Esophagus muscularis mucosa (tissue), 4 donors: ENCODE measurements around the gene BTBD9. TPM values are rescaled to one million over a fixed set of nuclear protein-coding genes. Genes with fewer than 3 reads are reported as not detected.

Experiments
- DNase-seq: peaks from one replicate; pipeline ENCODE4 v3.0.0-alpha.2; 2017; ENCODE audit errors: extremely low spot score
- H3K27ac ChIP-seq, 4 donors: fragments of 200-600 bp; sonication (generic); replicated peaks in 1 of 4; 1 replicate in 3 of 4; 2 replicates in 1 of 4; pipeline ENCODE4 v1.5.1; 2016 to 2019; ENCODE audit warnings: mild to moderate bottlenecking in 1 of 4
- H3K27me3 ChIP-seq, 4 donors: fragments of 200-600 bp; sonication (generic); one replicate each; pipeline versions ENCODE4 v1.5.1 to v1.6.0; 2016 to 2019
- H3K36me3 ChIP-seq, 4 donors: fragments of 200-600 bp; sonication (generic); one replicate each; pipeline ENCODE4 v1.5.1; 2016 to 2019
- H3K4me1 ChIP-seq, 4 donors: fragments of 200-600 bp; sonication (generic); one replicate each; pipeline ENCODE4 v1.5.1; 2016 to 2019
- H3K4me3 ChIP-seq, 4 donors: fragments of 200-600 bp; sonication (generic); 1 replicate in 2 of 4; 2 replicates in 2 of 4; pipeline ENCODE4 v1.5.1; 2016 to 2019; ENCODE audit warnings: mild to moderate bottlenecking in 4 of 4, moderate library complexity in 1 of 4
- H3K9me3 ChIP-seq, 4 donors: fragments of 200-600 bp; sonication (generic); 1 replicate in 3 of 4; 2 replicates in 1 of 4; pipeline ENCODE4 v1.5.1; 2016 to 2019
- CTCF ChIP-seq, 3 experiments: fragments of 200-600 bp in 2 of 3; fragments of 450-650 bp in 1 of 3; sonication (generic) in 2 of 3; IDR thresholded peaks; one replicate each; pipeline ENCODE4 v1.5.1; 2017 to 2019; ENCODE audit warnings: antibody characterized with exemption in 3 of 3, mild to moderate bottlenecking in 2 of 3, moderate library complexity in 1 of 3
- EP300 ChIP-seq: sonication (generic); formaldehyde crosslinking; IDR thresholded peaks from one replicate; pipeline ENCODE4 v1.6.1; 2017; ENCODE audit warnings: antibody characterized with exemption
- POLR2A ChIP-seq: fragments of 450-650 bp; IDR thresholded peaks from one replicate; pipeline ENCODE4 v1.6.1; 2017; ENCODE audit warnings: antibody characterized with exemption, moderate library complexity, mild to moderate bottlenecking, low read depth
- POLR2AphosphoS5 ChIP-seq, 2 donors: sonication (generic); formaldehyde crosslinking; IDR thresholded peaks; one replicate each; pipeline ENCODE4 v1.6.1; 2017; ENCODE audit warnings: antibody characterized with exemption in 2 of 2
- WGBS: methylation state at CpG from one replicate; pipeline ENCODE4 v1.1.5; 2018; 5-methylcytosine and 5-hydroxymethylcytosine counted together
- intact Hi-C: fragments of 100-400 bp; cut with DNase I; formaldehyde crosslinking; loops from one replicate; pipeline ENCODE4 v1.15.1; 2023
- total RNA-seq, 4 donors: library from RNA; depleted of rRNA; stranded (reverse); fragments of >200 nt; gene quantifications; one replicate each; pipeline versions ENCODE4 v1.1.0 to v1.2.1, GENCODE V29; 2016

BTBD9 gene
- total RNA-seq, 4 donors from 2014 or later, result 9.4 to 14.1 (median 11.2) TPM

GRCh38 chr6:38417521-38417920 lies 222.2 kb downstream of the BTBD9 start:
- Histone ChIP-seq H3K36me3 (no peaks in the 10 kb centered on the region), H3K4me1 (no peaks in the 10 kb centered on the region), H3K27ac (no peak overlapping the region), H3K9me3 (no peaks in the 10 kb centered on the region), H3K4me3 (no peak overlapping the region), H3K27me3 (no peaks in the 10 kb centered on the region)
- 97% methylated on average over 6 of the region's 6 CpGs for WGBS
- DNase-seq, result no peak
- intact Hi-C loops, result no loop called here
- TF ChIP-seq POLR2AphosphoS5 (IDR thresholded peaks at IDR 0.05) (no peak), CTCF (IDR thresholded peaks at IDR 0.05) (no peak), POLR2A (no peak), EP300 (no peak)

GRCh38 chr6:38415231-38416005 lies 224.3 kb downstream of the BTBD9 start:
- Histone ChIP-seq H3K36me3 (no peaks in the 10 kb centered on the region), H3K4me3 (no peak overlapping the region), H3K9me3 (no peaks in the 10 kb centered on the region), H3K27ac (no peak overlapping the region), H3K4me1 (no peaks in the 10 kb centered on the region), H3K27me3 (no peaks in the 10 kb centered on the region)
- no peak for TF ChIP-seq POLR2A
- no peak for DNase-seq
- intact Hi-C loops, result no loop called here
- 79% methylated on average over 5 of the region's 5 CpGs for WGBS

GRCh38 chr6:38413102-38413800 lies 226.5 kb downstream of the BTBD9 start:
- DNase-seq, result no peak
- Histone ChIP-seq H3K36me3 (no peaks in the 10 kb centered on the region), H3K27ac (no peak overlapping the region), H3K27me3 (no peaks in the 10 kb centered on the region), H3K4me3 (no peak overlapping the region), H3K9me3 (no peaks in the 10 kb centered on the region), H3K4me1 (no peaks in the 10 kb centered on the region)
- intact Hi-C loops, result no loop called here
- no peak for TF ChIP-seq POLR2AphosphoS5 (IDR thresholded peaks at IDR 0.05)
- TF ChIP-seq CTCF (IDR thresholded peaks at IDR 0.05), result no peak
- WGBS, result 82% methylated on average over 4 of the region's 4 CpGs

- DNase-seq, result no peak
- 77% methylated on average over 3 of the region's 3 CpGs for WGBS
- intact Hi-C loops, result no loop called here
- H3K4me1 ChIP-seq, result peaks cover 13 to 16% (median 13%) of the 10 kb centered on the region in 4 donors
- no peaks in the 10 kb centered on the region for H3K9me3 ChIP-seq
- H3K27me3 ChIP-seq, result no peaks in the 10 kb centered on the region
- H3K4me3 ChIP-seq, result no peak overlapping the region
- H3K27ac ChIP-seq, result no peak overlapping the region
- no peak for TF ChIP-seq POLR2AphosphoS5 (IDR thresholded peaks at IDR 0.05)
- no peak for TF ChIP-seq CTCF (IDR thresholded peaks at IDR 0.05)
- no peak for TF ChIP-seq EP300
- no peak for TF ChIP-seq POLR2A
- H3K36me3 ChIP-seq, result no peaks in the 10 kb centered on the region
Measured at GRCh38 chr6:38407192-38407591, 232.5 kb downstream of the BTBD9 start.

- intact Hi-C loops, result no loop called here
Measured at GRCh38 chr6:38406096-38406495, 233.6 kb downstream of the BTBD9 start.

More at GRCh38 chr6:38406096-38406495, 233.6 kb downstream of the BTBD9 start:
- no peaks in the 10 kb centered on the region for H3K9me3 ChIP-seq
- no peak overlapping the region for H3K27ac ChIP-seq
- DNase-seq, result no peak
- H3K36me3 ChIP-seq, result no peaks in the 10 kb centered on the region
- TF ChIP-seq CTCF (IDR thresholded peaks at IDR 0.05), result no peak
- TF ChIP-seq EP300, result no peak
- no peak for TF ChIP-seq POLR2AphosphoS5 (IDR thresholded peaks at IDR 0.05)
- no peak for TF ChIP-seq POLR2A
- H3K4me3 ChIP-seq, result no peak overlapping the region
- 95% methylated on average over 1 of the region's 1 CpG for WGBS
- H3K27me3 ChIP-seq, result no peaks in the 10 kb centered on the region
- H3K4me1 ChIP-seq, result peaks cover 13 to 16% (median 13%) of the 10 kb centered on the region in 4 donors
